ENCODE data around the gene BCL10. TPM values are rescaled to one million over a fixed set of nuclear protein-coding genes. Genes with fewer than 3 reads are reported as not detected.
"Not testable (repeated sequence)": the region's sequence is repeated elsewhere in the genome, so short reads cannot be mapped to it uniquely, and the experiment has no call there.

The BCL10 gene
- total RNA-seq, 1 experiment from 2014 or later, result 29.9 TPM

DNA sequence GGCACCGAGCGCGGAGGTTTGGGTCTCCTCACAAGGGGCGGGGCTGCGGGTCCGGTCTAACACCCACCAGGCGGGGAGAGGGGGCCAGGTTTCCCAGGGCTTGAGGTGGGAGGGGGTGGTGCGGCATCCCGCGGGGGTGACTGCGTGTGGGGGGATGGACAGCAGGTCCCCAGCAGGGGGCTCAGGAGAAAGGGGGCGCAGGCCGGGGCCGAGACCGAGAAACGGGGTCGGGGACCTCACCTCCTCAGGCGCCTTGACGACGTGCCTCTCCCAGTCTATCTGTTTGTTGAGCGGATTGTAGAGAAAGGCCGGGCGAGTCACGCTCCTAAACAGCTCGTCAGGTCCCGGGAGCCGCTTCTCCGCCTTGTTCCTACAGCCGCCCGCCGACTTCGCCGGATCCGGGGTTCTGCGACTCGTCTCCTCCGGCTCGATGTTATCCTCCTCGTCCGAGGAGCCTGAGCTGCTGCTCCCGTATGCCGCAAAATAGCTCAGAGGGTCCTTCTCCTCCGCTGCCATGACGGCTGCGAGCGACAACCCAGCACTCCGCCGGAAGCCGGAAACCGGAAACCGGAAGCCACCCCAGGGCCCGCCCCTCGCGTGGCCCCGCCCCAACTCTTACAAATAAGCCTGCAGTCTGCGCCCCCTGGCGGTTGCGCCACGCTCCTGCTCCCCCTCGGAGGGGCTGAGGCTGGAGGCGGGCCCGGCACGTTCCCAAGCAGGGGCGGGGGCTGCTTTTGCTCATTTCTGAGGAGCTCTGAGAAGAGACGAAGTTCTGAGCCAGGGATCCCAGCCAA lies 17.1 kb downstream of the BCL10 start, which contains the start of gene C1orf52:
Gene C1orf52 (minus strand): TSS at position 545 of the 794 bp plus-strand sequence. CDS start 29 bp downstream, at position 516.
- ChIA-PET POLR2A (ENCODE audit: unreplicated experiment) (interaction anchor here (0.6 to 1.1 kb wide), 5 partner anchors 17 to 562 kb away, joined by 3 to 10 read pairs (median 3); partner anchors contain the start of gene BCL10), CTCF (interaction anchor here (0.7 to 2.5 kb wide), 7 partner anchors 17 to 1725 kb away, joined by 3 to 13 read pairs (median 7); partner anchors contain the start of gene BCL10)
- no peaks in the 10 kb centered on the region for H3F3A ChIP-seq (ENCODE audit: low read length, unreplicated experiment)
- DNase-seq, result peak; percentile 94
- no peaks in the 10 kb centered on the region for H3K9me2 ChIP-seq (replicated peaks; ENCODE audit: low read length)
- BruUV-seq (replicated peaks), result TSS peak; percentile 48
- H3K27me3 ChIP-seq (ENCODE audit: low read length), result no peaks in the 10 kb centered on the region
- TF ChIP-seq EZH2phosphoT487 (IDR thresholded peaks at IDR 0.05; ENCODE audit: borderline replicate concordance, low read length), result no peak
- TF ChIP-seq, protein P1, sequence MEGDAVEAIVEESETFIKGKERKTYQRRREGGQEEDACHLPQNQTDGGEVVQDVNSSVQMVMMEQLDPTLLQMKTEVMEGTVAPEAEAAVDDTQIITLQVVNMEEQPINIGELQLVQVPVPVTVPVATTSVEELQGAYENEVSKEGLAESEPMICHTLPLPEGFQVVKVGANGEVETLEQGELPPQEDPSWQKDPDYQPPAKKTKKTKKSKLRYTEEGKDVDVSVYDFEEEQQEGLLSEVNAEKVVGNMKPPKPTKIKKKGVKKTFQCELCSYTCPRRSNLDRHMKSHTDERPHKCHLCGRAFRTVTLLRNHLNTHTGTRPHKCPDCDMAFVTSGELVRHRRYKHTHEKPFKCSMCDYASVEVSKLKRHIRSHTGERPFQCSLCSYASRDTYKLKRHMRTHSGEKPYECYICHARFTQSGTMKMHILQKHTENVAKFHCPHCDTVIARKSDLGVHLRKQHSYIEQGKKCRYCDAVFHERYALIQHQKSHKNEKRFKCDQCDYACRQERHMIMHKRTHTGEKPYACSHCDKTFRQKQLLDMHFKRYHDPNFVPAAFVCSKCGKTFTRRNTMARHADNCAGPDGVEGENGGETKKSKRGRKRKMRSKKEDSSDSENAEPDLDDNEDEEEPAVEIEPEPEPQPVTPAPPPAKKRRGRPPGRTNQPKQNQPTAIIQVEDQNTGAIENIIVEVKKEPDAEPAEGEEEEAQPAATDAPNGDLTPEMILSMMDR (conservative IDR thresholded peaks at IDR 0.05; ENCODE audit: low read depth, low read length), result peak; percentile 90
- no peak for TF ChIP-seq EZH2 (IDR thresholded peaks at IDR 0.05; ENCODE audit: low read length, unreplicated experiment)
- peak within 1 kb of the TSS; percentile 89 for H3K9ac ChIP-seq (ENCODE audit: low read length)
- no peaks in the 10 kb centered on the region for H3K9me3 ChIP-seq (ENCODE audit: low read length)
- ATAC-seq, result peak; percentile 82
- peaks cover 27% of the 10 kb centered on the region for H3K4me1 ChIP-seq (ENCODE audit: insufficient read depth, low read length)
- H3K27ac ChIP-seq (ENCODE audit: low read length), result peak within 1 kb of the TSS; percentile 49
- peaks cover 20% of the 10 kb centered on the region for H4K20me1 ChIP-seq (ENCODE audit: low read length)
- H2AFZ ChIP-seq (ENCODE audit: low read length), result peak within 1 kb of the TSS; percentile 68
- H3K4me3 ChIP-seq (ENCODE audit: low read length), result peak within 1 kb of the TSS; percentile 97
- peak within 1 kb of the TSS; percentile 88 for H3K4me2 ChIP-seq (ENCODE audit: low read length)
- H3K79me2 ChIP-seq (ENCODE audit: low read length), result peaks cover 51% of the 10 kb centered on the region
- H3K36me3 ChIP-seq (ENCODE audit: low read depth, low read length), result peaks cover 36% of the 10 kb centered on the region
- intact Hi-C loops (cut with micrococcal nuclease), result loop anchor here (1.0 to 5.0 kb wide), 4 partner anchors 39 to 314 kb away; partner anchors contain the start of gene SYDE2

DNA sequence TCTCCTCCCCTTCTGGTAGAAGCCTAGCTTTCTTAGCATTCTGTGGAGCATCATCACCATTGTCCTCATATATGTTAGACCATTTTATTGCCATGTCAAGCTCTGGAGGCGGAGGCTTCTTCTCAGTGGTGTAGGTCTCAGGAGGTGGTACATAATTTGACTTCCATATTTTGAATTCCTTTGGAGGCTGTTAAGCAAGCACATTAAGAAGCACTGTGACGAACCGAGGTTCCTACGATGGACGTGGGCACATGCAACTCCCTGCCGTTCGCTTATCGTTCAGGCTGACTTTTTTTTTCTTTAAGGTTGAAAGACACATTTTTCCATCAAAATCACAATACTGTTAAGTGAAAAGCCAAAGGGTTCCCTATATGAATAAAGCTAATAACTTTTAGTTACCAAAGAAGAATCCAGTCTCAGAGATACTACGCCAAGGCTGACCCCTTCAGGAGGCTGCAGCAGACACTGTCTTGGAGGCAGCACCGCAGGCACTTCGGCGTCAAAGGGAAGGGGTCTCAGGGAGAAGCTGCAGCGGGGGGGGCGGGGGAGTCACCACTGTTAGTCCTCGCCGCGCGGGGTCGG lies 17.8 kb downstream of the BCL10 start:
- Histone ChIP-seq H3K27me3 (ENCODE audit: low read length) (no peaks in the 10 kb centered on the region), H3F3A (ENCODE audit: low read length, unreplicated experiment) (no peaks in the 10 kb centered on the region), H3K79me2 (ENCODE audit: low read length) (peaks cover 58% of the 10 kb centered on the region), H3K9ac (ENCODE audit: low read length) (peak overlapping the region; percentile 89), H3K4me2 (ENCODE audit: low read length) (peak overlapping the region; percentile 88), H3K36me3 (ENCODE audit: low read depth, low read length) (peaks cover 40% of the 10 kb centered on the region), H3K27ac (ENCODE audit: low read length) (peak overlapping the region; percentile 49), H3K9me2 (replicated peaks; ENCODE audit: low read length) (no peaks in the 10 kb centered on the region), H3K9me3 (ENCODE audit: low read length) (no peaks in the 10 kb centered on the region), H3K4me1 (ENCODE audit: insufficient read depth, low read length) (peaks cover 20% of the 10 kb centered on the region), H3K4me3 (ENCODE audit: low read length) (peak overlapping the region; percentile 97), H2AFZ (ENCODE audit: low read length) (no peak overlapping the region), H4K20me1 (ENCODE audit: low read length) (peaks cover 20% of the 10 kb centered on the region)
- TF ChIP-seq, protein P1 (conservative IDR thresholded peaks at IDR 0.05; ENCODE audit: low read depth, low read length), result peak; percentile 32; the same call in 1 of the 2 replicates
- no peak for TF ChIP-seq EZH2 (IDR thresholded peaks at IDR 0.05; ENCODE audit: low read length, unreplicated experiment)
- intact Hi-C loops (cut with micrococcal nuclease), result loop anchor here (1.0 to 5.0 kb wide), 4 partner anchors 40 to 313 kb away; partner anchors contain the start of gene SYDE2
- BruUV-seq (replicated peaks), result no TSS peak
- CTCF ChIA-PET, result interaction anchor here (0.7 to 2.5 kb wide), 6 partner anchors 18 to 314 kb away, joined by 4 to 13 read pairs (median 8); partner anchors contain the start of gene BCL10
- peak; percentile 19 for DNase-seq
- POLR2A ChIA-PET (ENCODE audit: unreplicated experiment), result interaction anchor here (0.6 to 0.7 kb wide), 3 partner anchors 44 to 162 kb away, joined by 3 to 10 read pairs (median 6); no protein-coding TSS in a partner anchor
- peak; percentile 27 for ATAC-seq

- H3K27me3 ChIP-seq (ENCODE audit: low read length); H3K4me2 ChIP-seq (ENCODE audit: low read length); H3F3A ChIP-seq (ENCODE audit: low read length, unreplicated experiment); H2AFZ ChIP-seq (ENCODE audit: low read length); H3K27ac ChIP-seq (ENCODE audit: low read length); H3K9ac ChIP-seq (ENCODE audit: low read length); ATAC-seq; BruUV-seq (replicated peaks); DNase-seq; H3K9me3 ChIP-seq (ENCODE audit: low read length); CTCF ChIA-PET; H3K9me2 ChIP-seq (replicated peaks; ENCODE audit: low read length); intact Hi-C loops (cut with micrococcal nuclease); H3K4me3 ChIP-seq (ENCODE audit: low read length); H4K20me1 ChIP-seq (ENCODE audit: low read length): not testable (repeated sequence)
- Histone ChIP-seq H3K79me2 (ENCODE audit: low read length) (peaks cover 17% of the 10 kb centered on the region), H3K36me3 (ENCODE audit: low read depth, low read length) (peaks cover 40% of the 10 kb centered on the region), H3K4me1 (ENCODE audit: insufficient read depth, low read length) (peaks cover 16% of the 10 kb centered on the region)
- POLR2A ChIA-PET (ENCODE audit: unreplicated experiment), result interaction anchor here (0.7 kb wide), 1 partner anchor 59 kb away, joined by 3 read pairs; no protein-coding TSS in a partner anchor
Observed at GRCh38 chr1:85249042-85249441, 27.4 kb downstream of the BCL10 start.
